H1 (cell line): ENCODE data around the gene TTPAL. TPM values are rescaled to one million over a fixed set of nuclear protein-coding genes. Genes with fewer than 3 reads are reported as not detected.

ENCODE experiments used
- ASH2L ChIP-seq: fragments of 200-600, 300-600 bp; sonication (generic); IDR thresholded peaks from one replicate; pipeline ENCODE4 v1.7.1; 2017; ENCODE audit warnings: low read length
- ATF3 ChIP-seq: IDR thresholded peaks from 2 replicates; pipeline ENCODE4 v1.6.1; 2011; ENCODE audit warnings: low read depth, mild to moderate bottlenecking, low read length; ENCODE audit not compliant: insufficient read depth
- BCL11A ChIP-seq, 2 experiments: IDR thresholded peaks; one replicate each; pipeline ENCODE4 v1.6.1; 2011; ENCODE audit warnings: low read depth in 2 of 2, low read length in 2 of 2, mild to moderate bottlenecking in 2 of 2
- BRCA1 ChIP-seq: IDR thresholded peaks from 2 replicates; pipeline ENCODE4 v1.6.1; 2012; ENCODE audit warnings: low read depth, low read length, improper control_type of control experiment
- CBX8 ChIP-seq: fragments of 300-800, 300-1000 bp; sonication (generic); IDR thresholded peaks from 2 replicates; pipeline ENCODE4 v1.7.1; 2016; ENCODE audit warnings: low read depth, low read length, borderline replicate concordance
- CHD2 ChIP-seq: IDR thresholded peaks from 2 replicates; pipeline ENCODE4 v1.6.1; 2012; ENCODE audit warnings: low read length, improper control_type of control experiment
- CTCF ChIP-seq, 3 experiments: IDR thresholded peaks; 1 replicate in 2 of 3; 2 replicates in 1 of 3; pipeline versions ENCODE4 v1.5.1 to v1.6.1; 2011; ENCODE audit warnings: low read length in 3 of 3, mild to moderate bottlenecking in 3 of 3, inconsistent platforms in 2 of 3, low read depth in 1 of 3, moderate library complexity in 1 of 3; ENCODE audit not compliant: insufficient read depth in 1 of 3; ENCODE audit errors: control extremely low read depth in 1 of 3
- EP300 ChIP-seq, 2 experiments: IDR thresholded peaks; 1 replicate in 1 of 2; 2 replicates in 1 of 2; pipeline ENCODE4 v1.6.1; 2011 to 2012; ENCODE audit warnings: low read depth in 2 of 2, low read length in 2 of 2, mild to moderate bottlenecking in 2 of 2, borderline replicate concordance in 1 of 2, inconsistent platforms in 1 of 2, moderate library complexity in 1 of 2
- HDAC2 ChIP-seq, 2 experiments: fragments of 300-600 bp in 1 of 2; sonication (generic) in 1 of 2; IDR thresholded peaks; 2 replicates each; pipeline ENCODE4 v1.6.1; 2011 to 2012; ENCODE audit warnings: low read depth in 2 of 2, low read length in 2 of 2, mild to moderate bottlenecking in 2 of 2, moderate library complexity in 2 of 2, borderline replicate concordance in 1 of 2, inconsistent platforms in 1 of 2
- JUN ChIP-seq: IDR thresholded peaks from 2 replicates; pipeline ENCODE4 v1.6.1; 2011; ENCODE audit warnings: low read depth, mild to moderate bottlenecking, improper control_type of control experiment, low read length
- POU5F1 ChIP-seq: IDR thresholded peaks from 2 replicates; pipeline ENCODE4 v1.6.1; 2011; ENCODE audit warnings: low read depth, mild to moderate bottlenecking, low read length, moderate library complexity
- RAD21 ChIP-seq, 2 experiments: IDR thresholded peaks in 1 of 2; conservative IDR thresholded peaks in 1 of 2; 2 replicates each; pipeline ENCODE4 v1.6.1; 2011; ENCODE audit warnings: low read depth in 2 of 2, low read length in 2 of 2, improper control_type of control experiment in 1 of 2, inconsistent platforms in 1 of 2, mild to moderate bottlenecking in 1 of 2, moderate library complexity in 1 of 2
- RNF2 ChIP-seq: fragments of 200-900, 300-1000 bp; sonication (generic); IDR thresholded peaks from 2 replicates; pipeline ENCODE4 v1.7.1; 2016; ENCODE audit warnings: borderline replicate concordance, low read depth, mild to moderate bottlenecking, antibody characterized with exemption, low read length; ENCODE audit not compliant: poor library complexity, severe bottlenecking; ENCODE audit errors: missing control alignments
- RXRA ChIP-seq: IDR thresholded peaks from 2 replicates; pipeline ENCODE4 v1.6.1; 2011; ENCODE audit warnings: low read depth, mild to moderate bottlenecking, low read length, moderate library complexity; ENCODE audit not compliant: insufficient read depth
- SIN3A ChIP-seq, 2 experiments: IDR thresholded peaks in 1 of 2; conservative IDR thresholded peaks in 1 of 2; 2 replicates each; pipeline ENCODE4 v1.6.1; 2011 to 2012; ENCODE audit warnings: low read length in 2 of 2, improper control_type of control experiment in 1 of 2, low read depth in 1 of 2, mild to moderate bottlenecking in 1 of 2
- SP1 ChIP-seq: IDR thresholded peaks from 2 replicates; pipeline ENCODE4 v1.6.1; 2011; ENCODE audit warnings: low read depth, low read length
- TAF7 ChIP-seq: optimal IDR thresholded peaks from 2 replicates; pipeline ENCODE3; 2011; ENCODE audit warnings: low read depth, mild to moderate bottlenecking, inconsistent platforms, low read length, moderate library complexity, borderline replicate concordance
- polyA plus RNA-seq, 7 experiments: library from polyadenylated mRNA; depleted of rRNA in 3 of 7; stranded (reverse) in 5 of 7; unstranded in 2 of 7; fragments of >200 nt in 5 of 7; fragments of 200-250 nt in 2 of 7; gene quantifications; 1 replicate in 5 of 7; 2 replicates in 1 of 7; 4 replicates in 1 of 7; pipeline versions ENCODE4 v1.2.1 to v1.2.3, GENCODE V29; 2011 to 2013; ENCODE audit warnings: missing spikeins in 2 of 7, mixed read lengths in 2 of 7
- total RNA-seq: library from RNA; stranded (reverse); fragmentation: NEBNext Ultra II Directional; extraction: Animal tissue kit (Norgen Biotek cat#: 25700); gene quantifications from 2 replicates; pipeline ENCODE4 v1.2.1, GENCODE V29; 2021

TTPAL gene
- total and polyA plus RNA-seq, 2 of the 8 experiments (the other 6 are each of a cell fraction or from before 2014, with no cell fraction given), result 2.8 to 14.0 TPM

- TF ChIP-seq ATF3, result no peak
- TF ChIP-seq BCL11A (IDR thresholded peaks at IDR 0.05; ENCODE audit: low read depth in 2 of 2, low read length in 2 of 2), result no peak
- no peak for TF ChIP-seq RXRA
- no peak for TF ChIP-seq RNF2
- TF ChIP-seq ASH2L, result peak; percentile 76
- peak in 1 of 3 experiments; percentile 27; a peak in 1 of 4 replicates for TF ChIP-seq CTCF (IDR thresholded peaks at IDR 0.05; ENCODE audit: control extremely low read depth in 1 of 3, insufficient read depth in 1 of 3, low read depth in 1 of 3, low read length in 3 of 3)
- TF ChIP-seq POU5F1, result no peak
- TF ChIP-seq HDAC2 (IDR thresholded peaks at IDR 0.05; ENCODE audit: borderline replicate concordance in 1 of 2, low read depth in 2 of 2, low read length in 2 of 2), result peak in 1 of 2 experiments; percentile 97; a peak in 2 of 4 replicates
- TF ChIP-seq TAF7, result no peak
- TF ChIP-seq SIN3A (conservative IDR thresholded peaks at IDR 0.05 in 1 of 2, IDR thresholded peaks at IDR 0.05 in 1 of 2; ENCODE audit: low read depth in 1 of 2, low read length in 2 of 2), result peak; percentile 17 to 93; a peak in 3 of 4 replicates
- no peak for TF ChIP-seq CBX8
- TF ChIP-seq SP1, result 0 out of 2 replicates have a peak, but pooled peaks have one; percentile 21
- no peak for TF ChIP-seq CHD2
- no peak for TF ChIP-seq BRCA1
- no peak for TF ChIP-seq JUN
- TF ChIP-seq EP300 (IDR thresholded peaks at IDR 0.05; ENCODE audit: borderline replicate concordance in 1 of 2, low read depth in 2 of 2, low read length in 2 of 2), result no peak
- TF ChIP-seq RAD21 (IDR thresholded peaks at IDR 0.05 in 1 of 2, conservative IDR thresholded peaks at IDR 0.05 in 1 of 2; ENCODE audit: low read depth in 2 of 2, low read length in 2 of 2), result no peak
These were observed 46.1 kb downstream of the TTPAL start, which contains the start of gene SERINC3 (continued) for GRCh38 chr20:44521484-44522481.
